AG09319 (cell line): ENCODE data around the gene APRT.

ENCODE experiments used
- DNase-seq: peaks from one replicate; pipeline ENCODE4 v3.0.0-alpha.2; 2010; ENCODE audit warnings: low read depth; ENCODE audit errors: extremely low read depth
- TF ChIP-seq, protein P1 (sequence below): IDR thresholded peaks from 2 replicates; pipeline ENCODE4 v1.5.1; 2011; ENCODE audit warnings: low read depth, mild to moderate bottlenecking, inconsistent platforms, low read length, moderate library complexity

APRT gene

DNA sequence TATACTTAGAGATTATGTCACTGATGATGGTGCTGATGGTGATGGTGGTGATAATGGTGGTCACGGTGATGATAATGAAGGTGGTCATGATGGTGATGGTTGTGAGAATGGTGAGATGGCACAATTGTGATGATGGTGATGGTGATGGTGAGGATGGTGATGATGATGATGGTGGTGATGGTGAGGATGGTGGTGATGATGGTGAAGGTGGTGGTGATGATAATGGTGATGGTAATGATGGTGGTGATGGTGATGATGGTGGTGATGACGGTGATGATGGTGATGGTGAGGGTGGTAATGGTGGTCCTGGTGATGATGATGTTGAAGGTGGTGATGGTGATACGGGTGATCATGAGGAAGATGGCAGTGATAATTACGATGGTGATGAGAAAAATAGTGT lies 13.7 kb downstream of the APRT start:
- no peak for DNase-seq
- TF ChIP-seq, protein P1, sequence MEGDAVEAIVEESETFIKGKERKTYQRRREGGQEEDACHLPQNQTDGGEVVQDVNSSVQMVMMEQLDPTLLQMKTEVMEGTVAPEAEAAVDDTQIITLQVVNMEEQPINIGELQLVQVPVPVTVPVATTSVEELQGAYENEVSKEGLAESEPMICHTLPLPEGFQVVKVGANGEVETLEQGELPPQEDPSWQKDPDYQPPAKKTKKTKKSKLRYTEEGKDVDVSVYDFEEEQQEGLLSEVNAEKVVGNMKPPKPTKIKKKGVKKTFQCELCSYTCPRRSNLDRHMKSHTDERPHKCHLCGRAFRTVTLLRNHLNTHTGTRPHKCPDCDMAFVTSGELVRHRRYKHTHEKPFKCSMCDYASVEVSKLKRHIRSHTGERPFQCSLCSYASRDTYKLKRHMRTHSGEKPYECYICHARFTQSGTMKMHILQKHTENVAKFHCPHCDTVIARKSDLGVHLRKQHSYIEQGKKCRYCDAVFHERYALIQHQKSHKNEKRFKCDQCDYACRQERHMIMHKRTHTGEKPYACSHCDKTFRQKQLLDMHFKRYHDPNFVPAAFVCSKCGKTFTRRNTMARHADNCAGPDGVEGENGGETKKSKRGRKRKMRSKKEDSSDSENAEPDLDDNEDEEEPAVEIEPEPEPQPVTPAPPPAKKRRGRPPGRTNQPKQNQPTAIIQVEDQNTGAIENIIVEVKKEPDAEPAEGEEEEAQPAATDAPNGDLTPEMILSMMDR: no peak

DNA sequence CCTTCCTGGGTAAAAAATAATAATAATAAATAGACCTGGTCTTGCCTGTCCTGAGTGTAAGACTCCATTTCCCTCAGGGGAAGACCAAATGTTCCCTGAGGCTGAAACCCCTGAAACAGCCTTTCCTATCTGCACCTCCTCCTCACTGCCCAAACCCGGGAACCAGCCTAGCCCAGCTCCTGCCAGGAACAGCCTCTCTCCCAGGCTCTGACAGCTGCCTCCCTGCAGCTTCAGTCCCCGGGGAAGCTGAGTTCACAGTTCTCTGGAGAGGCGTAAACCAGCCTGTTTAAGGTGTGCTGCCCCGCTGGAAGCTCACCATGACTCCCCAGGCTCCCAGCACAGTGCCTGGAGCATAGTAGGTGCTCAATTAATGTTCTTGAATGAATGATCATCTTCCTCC lies 15.4 kb downstream of the APRT start:
- TF ChIP-seq, protein P1: no peak

DNA sequence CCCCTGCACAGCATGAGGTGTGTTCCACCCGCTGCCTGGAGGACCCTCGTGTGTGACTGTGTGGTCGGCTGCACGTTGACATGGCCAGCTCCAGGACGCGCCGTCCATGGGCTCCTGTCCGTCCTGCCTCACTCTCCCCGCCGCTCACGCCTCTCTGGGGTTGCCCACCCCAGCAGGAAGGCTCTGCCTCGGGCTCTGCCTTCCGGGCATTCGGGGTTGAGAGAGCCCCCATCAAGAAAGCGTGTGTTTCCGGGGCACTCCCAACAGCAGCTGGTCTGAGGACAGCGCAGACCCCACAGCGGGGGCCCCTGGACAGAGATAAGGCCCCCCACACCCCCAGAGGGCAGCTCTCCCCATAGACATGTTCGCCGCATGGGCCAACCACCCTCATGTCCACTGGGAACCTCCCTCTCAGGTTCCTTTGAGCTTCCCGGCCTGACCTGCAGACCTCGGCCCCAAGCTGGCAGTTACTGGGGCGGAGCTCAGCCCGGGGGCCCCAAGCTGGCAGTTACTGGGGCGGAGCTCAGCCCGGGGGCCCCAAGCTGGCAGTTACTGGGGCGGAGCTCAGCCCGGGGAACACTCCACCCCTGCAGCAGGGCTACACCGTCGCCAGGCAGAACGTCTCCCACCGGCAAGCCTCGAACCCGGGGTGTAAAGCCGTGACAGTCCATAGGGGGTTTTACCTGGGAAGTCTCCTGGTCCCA lies 18.3 kb downstream of the APRT start:
- DNase-seq: no peak
- TF ChIP-seq, protein P1: no peak

More for the DNA sequence above, 15.4 kb downstream of the APRT start:
- no peak for DNase-seq

DNA sequence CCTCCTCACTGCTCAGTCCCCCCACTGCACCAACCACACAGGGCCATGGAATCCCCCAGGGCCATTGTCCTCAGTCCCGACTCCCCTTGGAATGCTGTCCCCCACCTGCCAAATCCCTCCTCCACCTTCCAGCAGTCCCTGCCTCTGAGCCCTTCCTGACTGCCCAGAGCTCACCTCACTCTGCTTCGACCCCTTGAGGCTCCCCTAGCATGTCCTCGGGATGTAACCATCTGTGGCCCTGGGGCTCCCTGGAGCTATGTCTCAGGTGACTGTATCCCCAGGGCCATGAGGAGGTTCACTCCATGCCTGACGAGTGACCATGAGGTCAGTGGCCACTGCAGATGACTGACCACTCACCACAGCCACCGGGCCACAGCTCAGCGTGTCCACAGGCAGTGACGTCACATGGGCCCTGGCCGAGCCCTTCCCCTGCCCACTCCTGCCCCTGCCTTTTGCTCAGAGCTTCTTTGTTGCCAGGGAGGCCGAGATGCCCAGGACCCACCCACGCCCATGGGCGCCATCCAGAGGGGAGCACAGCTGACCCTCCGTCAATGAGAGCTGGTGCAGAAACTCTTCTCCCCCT lies 19.0 kb downstream of the APRT start:
- DNase-seq: no peak
- TF ChIP-seq, protein P1: no peak

DNA sequence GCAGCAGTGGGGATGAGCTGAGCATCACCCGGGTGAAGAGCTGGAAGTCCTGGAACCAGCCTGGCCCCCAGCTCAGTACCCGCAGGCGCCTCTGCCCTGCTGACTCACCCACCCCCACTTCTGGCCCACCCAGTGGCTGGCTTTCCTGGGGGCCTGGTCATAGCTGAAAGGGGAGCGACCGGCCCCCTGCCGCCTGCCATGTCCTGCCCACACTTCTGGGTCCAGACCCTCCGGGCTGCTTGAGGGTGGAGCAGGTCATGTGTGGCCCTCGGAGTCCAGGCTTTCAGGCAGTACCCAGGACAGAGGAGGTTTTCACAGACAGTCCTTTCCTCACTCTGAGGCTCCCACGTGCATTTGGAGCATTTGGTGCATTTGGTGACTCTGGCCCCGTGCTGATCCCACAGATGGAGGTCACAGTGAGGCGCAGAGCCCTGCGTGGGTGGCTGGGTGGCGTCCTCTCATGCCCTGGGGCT lies 19.6 kb downstream of the APRT start:
- TF ChIP-seq, protein P1: no peak
- no peak for DNase-seq

DNA sequence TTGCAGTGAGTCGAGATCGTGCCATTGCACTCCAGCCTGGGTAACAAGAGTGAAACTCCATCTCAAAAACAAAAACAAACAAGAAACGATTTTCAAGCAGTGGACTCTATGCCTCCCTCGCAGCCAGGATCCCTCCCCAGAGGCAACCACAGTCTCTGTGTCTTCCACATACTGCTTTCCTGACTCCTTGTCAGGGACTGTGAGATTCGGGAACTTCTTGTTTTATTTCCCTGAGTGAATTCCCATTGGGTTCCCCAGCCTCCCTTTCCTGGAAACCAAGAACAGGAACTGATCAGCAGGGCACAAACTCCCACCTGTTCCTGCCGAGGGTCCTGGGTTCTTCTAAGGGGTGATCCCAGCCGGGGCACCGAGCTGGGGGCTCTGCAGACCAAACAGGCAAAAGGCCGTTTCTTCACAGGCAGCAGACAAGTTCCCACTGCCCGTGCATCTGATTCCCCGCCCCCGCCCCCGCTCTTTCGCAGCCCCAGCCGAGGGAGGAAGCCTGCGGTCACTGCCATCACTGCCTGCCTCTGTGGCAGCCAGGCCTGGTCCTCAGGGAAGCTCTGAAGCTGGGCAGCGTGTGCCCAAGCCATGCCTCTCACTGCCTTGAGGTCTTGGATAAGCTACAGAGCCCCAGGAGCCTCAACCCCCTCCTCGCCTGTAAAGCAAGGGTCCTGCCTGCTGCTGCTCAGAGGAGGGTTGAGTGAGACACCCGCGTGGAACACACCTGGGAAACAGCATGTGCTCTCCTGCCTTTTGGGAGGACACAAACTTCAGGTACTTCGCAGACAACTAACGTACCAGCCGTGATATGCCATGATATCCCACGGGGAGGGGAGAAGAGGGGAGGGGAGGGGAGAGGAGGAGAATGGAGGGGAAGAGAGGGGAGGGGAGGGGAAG lies 21.2 kb downstream of the APRT start:
- no peak for DNase-seq
- TF ChIP-seq, protein P1: no peak
